H9 (cell line): ENCODE measurements around the gene PPFIBP1. TPM values are rescaled to one million over a fixed set of nuclear protein-coding genes. Genes with fewer than 3 reads are reported as not detected.

Experiments used
- DNase-seq: peaks from one replicate; pipeline ENCODE4 v3.0.0-alpha.2; 2017
- H2AFZ ChIP-seq: one replicate; pipeline ENCODE4 v1.6.1; 2013; ENCODE audit warnings: mild to moderate bottlenecking, low read length, control low read depth, moderate library complexity
- H2AK5ac ChIP-seq: 2 replicates; pipeline ENCODE4 v1.6.1; 2013; ENCODE audit warnings: low read length, control low read depth, mixed read lengths; ENCODE audit not compliant: insufficient read length
- H2BK120ac ChIP-seq: one replicate; pipeline ENCODE4 v1.6.1; 2013; ENCODE audit warnings: low read depth, mild to moderate bottlenecking, low read length, control low read depth, inconsistent platforms; ENCODE audit not compliant: poor library complexity, severe bottlenecking
- H2BK12ac ChIP-seq: 2 replicates; pipeline ENCODE4 v1.6.1; 2013; ENCODE audit warnings: low read length, control low read depth, mixed read lengths, low read depth; ENCODE audit not compliant: insufficient read length
- H2BK15ac ChIP-seq: 2 replicates; pipeline ENCODE4 v1.6.1; 2013; ENCODE audit warnings: low read depth, low read length, control low read depth
- H2BK20ac ChIP-seq: one replicate; pipeline ENCODE4 v1.6.1; 2013; ENCODE audit warnings: low read depth, mild to moderate bottlenecking, low read length, control low read depth, inconsistent platforms; ENCODE audit not compliant: poor library complexity, severe bottlenecking
- H2BK5ac ChIP-seq: 2 replicates; pipeline ENCODE4 v1.6.1; 2013; ENCODE audit warnings: low read length, control low read depth, mixed read lengths; ENCODE audit not compliant: insufficient read length
- H3K14ac ChIP-seq: 2 replicates; pipeline ENCODE4 v1.6.1; 2013; ENCODE audit warnings: low read length, control low read depth; ENCODE audit not compliant: insufficient read depth
- H3K18ac ChIP-seq: 2 replicates; pipeline ENCODE4 v1.6.1; 2013; ENCODE audit warnings: low read depth, mild to moderate bottlenecking, mixed read lengths, low read length, control low read depth; ENCODE audit not compliant: insufficient read length
- H3K23ac ChIP-seq: 2 replicates; pipeline ENCODE4 v1.6.1; 2013; ENCODE audit warnings: low read length, control low read depth, mixed read lengths, low read depth; ENCODE audit not compliant: insufficient read length
- H3K23me2 ChIP-seq: 2 replicates; pipeline ENCODE4 v1.6.1; 2013; ENCODE audit warnings: low read depth, mild to moderate bottlenecking, mixed read lengths, low read length, control low read depth; ENCODE audit not compliant: insufficient read length, poor library complexity, severe bottlenecking
- H3K27ac ChIP-seq: 2 replicates; pipeline ENCODE4 v1.5.1; 2013; ENCODE audit warnings: low read length, control low read depth, mixed read lengths, low read depth; ENCODE audit not compliant: insufficient read length
- H3K27me3 ChIP-seq: 2 replicates; pipeline ENCODE4 v1.6.1; 2013; ENCODE audit warnings: low read length, control low read depth, inconsistent platforms; ENCODE audit not compliant: insufficient read depth
- H3K4ac ChIP-seq: 2 replicates; pipeline ENCODE4 v1.6.1; 2013; ENCODE audit warnings: low read depth, mild to moderate bottlenecking, control low read depth, inconsistent platforms, low read length, moderate library complexity
- H3K4me1 ChIP-seq: 2 replicates; pipeline ENCODE4 v1.6.1; 2013; ENCODE audit warnings: low read length, control low read depth, inconsistent platforms; ENCODE audit not compliant: insufficient read depth
- H3K4me2 ChIP-seq: 2 replicates; pipeline ENCODE4 v1.6.1; 2013; ENCODE audit warnings: low read length, control low read depth, mixed read lengths; ENCODE audit not compliant: insufficient read length, insufficient read depth
- H3K56ac ChIP-seq: 2 replicates; pipeline ENCODE4 v1.6.1; 2013; ENCODE audit warnings: low read depth, mild to moderate bottlenecking, mixed read lengths, low read length, control low read depth; ENCODE audit not compliant: insufficient read length
- H3K79me1 ChIP-seq: 2 replicates; pipeline ENCODE4 v1.6.1; 2013; ENCODE audit warnings: low read depth, mild to moderate bottlenecking, moderate library complexity, low read length, control low read depth, inconsistent platforms; ENCODE audit not compliant: insufficient read depth, poor library complexity, severe bottlenecking
- H3K79me2 ChIP-seq: 2 replicates; pipeline ENCODE4 v1.6.1; 2013; ENCODE audit warnings: low read length, control low read depth, inconsistent platforms; ENCODE audit not compliant: insufficient read depth
- H3K9ac ChIP-seq: 2 replicates; pipeline ENCODE4 v1.6.1; 2013; ENCODE audit warnings: low read length, control low read depth, mixed read lengths; ENCODE audit not compliant: insufficient read length; ENCODE audit errors: extremely low read depth
- H3K9me3 ChIP-seq: one replicate; pipeline ENCODE4 v1.6.1; 2013; ENCODE audit warnings: low read depth, low read length, inconsistent platforms; ENCODE audit not compliant: control insufficient read depth
- H3T11ph ChIP-seq: one replicate; pipeline ENCODE4 v1.6.1; 2013; ENCODE audit warnings: mild to moderate bottlenecking, low read length, control low read depth, inconsistent platforms
- H4K20me1 ChIP-seq: one replicate; pipeline ENCODE4 v1.6.1; 2013; ENCODE audit not compliant: control insufficient read depth, insufficient read length, insufficient read depth
- H4K5ac ChIP-seq: 2 replicates; pipeline ENCODE4 v1.6.1; 2013; ENCODE audit warnings: low read depth, mild to moderate bottlenecking, mixed read lengths, low read length, control low read depth; ENCODE audit not compliant: insufficient read length
- H4K8ac ChIP-seq: replicated peaks from 2 replicates; pipeline ENCODE4 v1.6.1; 2013; ENCODE audit warnings: low read length, control low read depth, mixed read lengths, low read depth; ENCODE audit not compliant: insufficient read length
- H4K91ac ChIP-seq: 2 replicates; pipeline ENCODE4 v1.6.1; 2013; ENCODE audit warnings: low read depth, mild to moderate bottlenecking, moderate library complexity, mixed read lengths, low read length, control low read depth; ENCODE audit not compliant: insufficient read length
- H3K27ac Mint-ChIP-seq, 3 experiments: 2 replicates in 2 of 3; 3 replicates in 1 of 3; pipeline ENCODE4 v1.8.0; 2020 to 2021; ENCODE audit warnings: mixed read lengths in 3 of 3, mild to moderate bottlenecking in 1 of 3, moderate library complexity in 1 of 3
- H3K27me3 Mint-ChIP-seq: 2 replicates; pipeline ENCODE4 v1.8.0; 2021; ENCODE audit warnings: low read depth, mild to moderate bottlenecking, moderate library complexity, mixed read lengths
- H3K36me3 Mint-ChIP-seq, 3 experiments: 2 replicates in 2 of 3; 3 replicates in 1 of 3; pipeline ENCODE4 v1.8.0; 2020 to 2021; ENCODE audit warnings: low read depth in 3 of 3, mixed read lengths in 3 of 3; ENCODE audit not compliant: insufficient read depth in 1 of 3
- H3K4me1 Mint-ChIP-seq, 2 experiments: 2 replicates each; pipeline ENCODE4 v1.8.0; 2020; ENCODE audit warnings: mixed read lengths in 2 of 2
- H3K4me3 Mint-ChIP-seq, 2 experiments: 2 replicates in 1 of 2; 3 replicates in 1 of 2; pipeline ENCODE4 v1.8.0; 2020 to 2021; ENCODE audit warnings: mild to moderate bottlenecking in 2 of 2, mixed read lengths in 2 of 2, moderate library complexity in 1 of 2
- H3K9me3 Mint-ChIP-seq, 2 experiments: 2 replicates in 1 of 2; 3 replicates in 1 of 2; pipeline ENCODE4 v1.8.0; 2020; ENCODE audit warnings: mild to moderate bottlenecking in 2 of 2, mixed read lengths in 2 of 2, moderate library complexity in 1 of 2
- CTCF ChIP-seq: fragments of 200-600 bp; sonication (generic); conservative IDR thresholded peaks from 3 replicates; pipeline ENCODE4 v1.8.0; 2021; ENCODE audit warnings: antibody characterized with exemption, mild to moderate bottlenecking
- WGBS: extraction: QIAGEN DNeasy Blood & Tissue Kit; methylation state at CpG from one replicate; pipeline ENCODE4 v1.1.7; 2013; ENCODE audit warnings: missing lambda C conversion rate, low lambda C conversion rate, mixed read lengths; ENCODE audit not compliant: insufficient read length; ENCODE audit errors: extremely low coverage; 5-methylcytosine and 5-hydroxymethylcytosine counted together
- total RNA-seq: library from RNA; stranded (reverse); gene quantifications from 2 replicates; pipeline ENCODE4 v1.2.1, GENCODE V29; 2021

The PPFIBP1 gene
- total RNA-seq, 1 experiment from 2014 or later, result 29.2 TPM

GRCh38 chr12:27610374-27610773, 86.4 kb downstream of the PPFIBP1 start:
- Histone ChIP-seq H3T11ph (no peak overlapping the region), H2BK120ac (no peak overlapping the region), H4K91ac (no peak overlapping the region), H3K79me1 (peaks cover 5% of the 10 kb centered on the region), H4K20me1 (no peaks in the 10 kb centered on the region), H2AK5ac (no peak overlapping the region), H3K9ac (no peak overlapping the region), H2BK20ac (no peak overlapping the region), H3K4me1 (no peaks in the 10 kb centered on the region; the same call in 1 of the 2 replicates), H2BK5ac (no peak overlapping the region), H3K27ac (no peak overlapping the region), H2BK12ac (no peak overlapping the region), H3K9me3 (no peaks in the 10 kb centered on the region), H3K27me3 (no peaks in the 10 kb centered on the region), H4K5ac (no peak overlapping the region), H2BK15ac (no peak overlapping the region), H3K18ac (no peak overlapping the region), H3K14ac (no peak overlapping the region), H4K8ac (no peak overlapping the region), H3K56ac (no peak overlapping the region), H3K4me2 (no peak overlapping the region), H3K4ac (no peak overlapping the region), H2AFZ (no peak overlapping the region), H3K23me2 (no peaks in the 10 kb centered on the region), H3K79me2 (no peaks in the 10 kb centered on the region), H3K23ac (no peak overlapping the region)
- H3K4me1 Mint-ChIP-seq, result peaks cover 6 to 13% of the 10 kb centered on the region in 2 experiments
- H3K9me3 Mint-ChIP-seq, result no peaks in the 10 kb centered on the region
- H3K27ac Mint-ChIP-seq, result no peak overlapping the region; a peak in 1 of 7 replicates
- H3K4me3 Mint-ChIP-seq, result no peak overlapping the region
- H3K27me3 Mint-ChIP-seq, result no peaks in the 10 kb centered on the region
- no peak for DNase-seq
- TF ChIP-seq CTCF, result no peak
- no CpG with 5 or more reads among the region's 2 CpGs for WGBS
- no peaks in the 10 kb centered on the region for H3K36me3 Mint-ChIP-seq
